Sciatic nerve (tissue), 2 donors: ENCODE data around the gene KATNAL2. TPM values are rescaled to one million over a fixed set of nuclear protein-coding genes. Genes with fewer than 3 reads are reported as not detected.

ENCODE experiments used
- ATAC-seq: fragments of 200-7000 bp; cut with Tn5 transposase; one replicate; pipeline ENCODE4 v1.9.1; 2020; ENCODE audit warnings: mild to moderate bottlenecking, moderate library complexity
- DNase-seq: peaks from one replicate; pipeline ENCODE4 v3.0.0-alpha.2; 2020; ENCODE audit warnings: low spot score
- intact Hi-C: fragments of 100-400 bp; cut with DNase I; formaldehyde crosslinking; loops from one replicate; pipeline ENCODE4 v1.14.2; 2022
- total RNA-seq: library from RNA; stranded (reverse); fragmentation: NEBNext Ultra II Directional; extraction: Animal tissue kit (Norgen Biotek cat#: 25700); gene quantifications from one replicate; pipeline ENCODE4 v1.2.1, GENCODE V29; 2021
- donor health status: DM: no; HTN: no; CAD: no.
- donor health status: DM: no; HTN: no; CAD: no.

The KATNAL2 gene
- total RNA-seq = 5.6 TPM

- intact Hi-C loops = no loop called here
- DNase-seq (peak; percentile 86), ATAC-seq (peak; percentile 96)
Observed at GRCh38 chr18:46917108-46917802, at the start of gene KATNAL2, which contains the start of gene PIAS2. Gene KATNAL2 (plus strand): TSS chr18:46917602. CDS start chr18:46946873, 29,271 bp downstream. Gene PIAS2 (minus strand): TSS chr18:46917507. CDS start chr18:46917345, 162 bp downstream.

GRCh38 chr18:46868169-46868921 lies 49.1 kb upstream of the KATNAL2 start:
- DNase-seq = no peak
- ATAC-seq = no peak
- intact Hi-C loops = no loop called here

GRCh38 chr18:46877329-46877987 lies 39.9 kb upstream of the KATNAL2 start:
- intact Hi-C loops = loop anchor here (5.0 kb wide), 1 partner anchor 1415 kb away; no protein-coding TSS in a partner anchor
- ATAC-seq (no peak), DNase-seq (no peak)

GRCh38 chr18:46883180-46883579 lies 34.2 kb upstream of the KATNAL2 start:
- ATAC-seq (no peak), DNase-seq (no peak)
- intact Hi-C loops = no loop called here

- ATAC-seq = no peak
Observed at GRCh38 chr18:46886893-46887292, 30.5 kb upstream of the KATNAL2 start.

GRCh38 chr18:46888965-46889364 lies 28.4 kb upstream of the KATNAL2 start:
- DNase-seq (no peak), ATAC-seq (no peak)
- intact Hi-C loops = no loop called here

More at GRCh38 chr18:46886893-46887292, 30.5 kb upstream of the KATNAL2 start:
- intact Hi-C loops = no loop called here
- no peak for DNase-seq

GRCh38 chr18:46891742-46892214 lies 25.6 kb upstream of the KATNAL2 start:
- intact Hi-C loops = no loop called here
- DNase-seq = no peak
- ATAC-seq = no peak

- ATAC-seq (no peak), DNase-seq (no peak)
- intact Hi-C loops = no loop called here
Observed at GRCh38 chr18:46892842-46893241, 24.6 kb upstream of the KATNAL2 start.

- DNase-seq (no peak), ATAC-seq (no peak)
- intact Hi-C loops = no loop called here
Observed at GRCh38 chr18:46893360-46893759, 24.0 kb upstream of the KATNAL2 start.

- intact Hi-C loops = no loop called here
- no peak for DNase-seq
- ATAC-seq = no peak
Observed at GRCh38 chr18:46894124-46894523, 23.3 kb upstream of the KATNAL2 start.

GRCh38 chr18:46899274-46899948 lies 18.0 kb upstream of the KATNAL2 start:
- DNase-seq = no peak
- no peak for ATAC-seq
- intact Hi-C loops = no loop called here

GRCh38 chr18:46903406-46903805 lies 14.0 kb upstream of the KATNAL2 start:
- DNase-seq (no peak), ATAC-seq (no peak)
- intact Hi-C loops = no loop called here

- intact Hi-C loops = no loop called here
Observed at GRCh38 chr18:46909497-46909896, 7.9 kb upstream of the KATNAL2 start.

GRCh38 chr18:46910856-46911255 lies 6.5 kb upstream of the KATNAL2 start:
- intact Hi-C loops = no loop called here
- no peak for ATAC-seq
- no peak for DNase-seq

More at GRCh38 chr18:46909497-46909896, 7.9 kb upstream of the KATNAL2 start:
- no peak for ATAC-seq
- no peak for DNase-seq

- ATAC-seq (no peak), DNase-seq (no peak)
- intact Hi-C loops = no loop called here
Observed at GRCh38 chr18:46915800-46916550, 1.4 kb upstream of the KATNAL2 start.

GRCh38 chr18:46916551-46917107 lies 773 bp upstream of the KATNAL2 start:
- peak; percentile 18 for ATAC-seq
- no peak for DNase-seq
- intact Hi-C loops = no loop called here

GRCh38 chr18:46917803-46918600 lies 600 bp downstream of the KATNAL2 start:
- DNase-seq = peak; percentile 64
- intact Hi-C loops = no loop called here
- peak; percentile 62 for ATAC-seq
